ENCODE data around the gene SLC22A31. TPM values are rescaled to one million over a fixed set of nuclear protein-coding genes. Genes with fewer than 3 reads are reported as not detected.

Gene SLC22A31
- total and polyA plus RNA-seq, 9 of the 15 experiments (the other 6 are each of a cell fraction or from before 2014, with no cell fraction given), result 0.29 to 2.2 (median 0.47) TPM; not detected in 3

GRCh38 chr16:89241187-89242007, 41.1 kb upstream of the SLC22A31 start (continued):
- TF ChIP-seq HMG20A (CRISPR knock-in tag; conservative IDR thresholded peaks at IDR 0.05), result no peak
- peak; percentile 87 for TF ChIP-seq NKRF (IDR thresholded peaks at IDR 0.05; ENCODE audit: borderline replicate concordance)
- peak; percentile 75; a peak in 2 of 4 replicates for TF ChIP-seq UBTF (IDR thresholded peaks at IDR 0.05; ENCODE audit: borderline replicate concordance in 1 of 2, low read depth in 2 of 2, low read length in 2 of 2)
- peak; percentile 71 for TF ChIP-seq MBD2 (IDR thresholded peaks at IDR 0.05; ENCODE audit: borderline replicate concordance, low read depth)
- TF ChIP-seq ZNF232 (CRISPR knock-in tag; IDR thresholded peaks at IDR 0.05), result no peak
- TF ChIP-seq JUND (IDR thresholded peaks at IDR 0.05; ENCODE audit: borderline replicate concordance, low read depth, low read length), result no peak
- TF ChIP-seq JUND (tag; IDR thresholded peaks at IDR 0.05; ENCODE audit: borderline replicate concordance, low read depth, low read length), result peak; percentile 39; the same call in 1 of the 3 replicates
- TF ChIP-seq XRCC5 (IDR thresholded peaks at IDR 0.05; ENCODE audit: low read depth, low read length), result peak; percentile 87; the same call in 1 of the 2 replicates
- TF ChIP-seq LARP7 (IDR thresholded peaks at IDR 0.05), result peak; percentile 70; the same call in 1 of the 2 replicates
- no peak for TF ChIP-seq ZNF699 (CRISPR knock-in tag; IDR thresholded peaks at IDR 0.05; ENCODE audit: insufficient replicate concordance)
- TF ChIP-seq HNRNPLL (IDR thresholded peaks at IDR 0.05; ENCODE audit: low read depth, low read length, poor library complexity, severe bottlenecking), result peak; percentile 13
- no peak for TF ChIP-seq ZNF512 (tag; IDR thresholded peaks at IDR 0.05)
- TF ChIP-seq SMAD1 (IDR thresholded peaks at IDR 0.05; ENCODE audit: low read depth, low read length, partially characterized antibody), result peak; percentile 22
- TF ChIP-seq THAP7 (CRISPR knock-in tag; IDR thresholded peaks at IDR 0.05), result 0 out of 2 replicates have a peak, but pooled peaks have one; percentile 34
- no peak for TF ChIP-seq CHCHD3 (CRISPR knock-in tag; IDR thresholded peaks at IDR 0.05)
- no peak for TF ChIP-seq ZNF197 (CRISPR knock-in tag; IDR thresholded peaks at IDR 0.05; ENCODE audit: low read depth)
- TF ChIP-seq MTA1 (IDR thresholded peaks at IDR 0.05; ENCODE audit: borderline replicate concordance), result peak; percentile 71; the same call in 1 of the 2 replicates
- peak; percentile 67 for TF ChIP-seq NR2C1 (IDR thresholded peaks at IDR 0.05)
- peak; percentile 53; the same call in 1 of the 2 replicates for TF ChIP-seq NR2C1 (tag; IDR thresholded peaks at IDR 0.05)
- TF ChIP-seq NR2C2 (CRISPR knock-in tag; IDR thresholded peaks at IDR 0.05), result peak; percentile 67; the same call in 1 of the 2 replicates
- TF ChIP-seq NR2C2 (tag; IDR thresholded peaks at IDR 0.05), result peak; percentile 96
